Neural progenitor cell (in vitro differentiated cells): ENCODE measurements around the gene CHMP2A. TPM values are rescaled to one million over a fixed set of nuclear protein-coding genes. Genes with fewer than 3 reads are reported as not detected.

Source experiments
- DNase-seq: peaks from one replicate; pipeline ENCODE4 v3.0.0-alpha.2; 2016; ENCODE audit warnings: low spot score
- H2AFZ ChIP-seq: fragments of 200-600 bp; sonication (generic); replicated peaks from 2 replicates; pipeline ENCODE4 v1.6.1; 2016; ENCODE audit warnings: antibody characterized with exemption
- H3F3A ChIP-seq: fragments of 200-600 bp; sonication (generic); 2 replicates; pipeline ENCODE4 v1.6.1; 2016; ENCODE audit warnings: antibody characterized with exemption, low read depth
- H3K27ac ChIP-seq: fragments of 200-600 bp; sonication (generic); 2 replicates; pipeline ENCODE4 v1.5.1; 2016; ENCODE audit warnings: mild to moderate bottlenecking
- H3K27me3 ChIP-seq: fragments of 200-600 bp; sonication (generic); 2 replicates; pipeline ENCODE4 v1.6.1; 2016; ENCODE audit warnings: mild to moderate bottlenecking, moderate library complexity
- H3K36me3 ChIP-seq: fragments of 200-600 bp; sonication (generic); 2 replicates; pipeline ENCODE4 v1.5.1; 2016
- H3K4me1 ChIP-seq: fragments of 200-600 bp; sonication (generic); 2 replicates; pipeline ENCODE4 v1.6.1; 2016; ENCODE audit warnings: mixed run types
- H3K4me2 ChIP-seq: fragments of 200-600 bp; sonication (generic); 2 replicates; pipeline ENCODE4 v1.6.1; 2016
- H3K4me3 ChIP-seq: fragments of 200-600 bp; sonication (generic); 2 replicates; pipeline ENCODE4 v1.5.1; 2016
- H3K79me2 ChIP-seq: fragments of 200-600 bp; sonication (generic); 2 replicates; pipeline ENCODE4 v1.6.1; 2016; ENCODE audit warnings: low read depth
- H3K9ac ChIP-seq: fragments of 200-600 bp; sonication (generic); 2 replicates; pipeline ENCODE4 v1.6.1; 2016
- H3K9me3 ChIP-seq: fragments of 200-600 bp; sonication (generic); 2 replicates; pipeline ENCODE4 v1.5.1; 2016; ENCODE audit warnings: low read depth
- H4K20me1 ChIP-seq: fragments of 200-600 bp; sonication (generic); 2 replicates; pipeline ENCODE4 v1.6.1; 2016; ENCODE audit warnings: low read depth
- H3K27ac Mint-ChIP-seq: 3 replicates; pipeline ENCODE4 v1.8.0; 2021; ENCODE audit warnings: mixed read lengths
- H3K27me3 Mint-ChIP-seq: 2 replicates; pipeline ENCODE4 v1.8.0; 2022; ENCODE audit warnings: low read depth, mild to moderate bottlenecking, inconsistent platforms, moderate library complexity, mixed read lengths; ENCODE audit not compliant: insufficient read depth
- H3K36me3 Mint-ChIP-seq: 3 replicates; pipeline ENCODE4 v1.8.0; 2021; ENCODE audit warnings: mixed read lengths
- H3K4me1 Mint-ChIP-seq: 3 replicates; pipeline ENCODE4 v1.8.0; 2021; ENCODE audit warnings: mixed read lengths
- H3K4me3 Mint-ChIP-seq: 3 replicates; pipeline ENCODE4 v1.8.0; 2021; ENCODE audit warnings: mild to moderate bottlenecking, moderate library complexity, mixed read lengths
- H3K9me3 Mint-ChIP-seq: 3 replicates; pipeline ENCODE4 v1.8.0; 2020; ENCODE audit warnings: mixed read lengths
- EZH2 ChIP-seq: fragments of 200-600 bp; sonication (generic); IDR thresholded peaks from 2 replicates; pipeline ENCODE4 v1.6.1; 2017; ENCODE audit warnings: antibody characterized with exemption, mild to moderate bottlenecking, moderate library complexity
- EZH2phosphoT487 ChIP-seq: fragments of 200-600 bp; sonication (generic); IDR thresholded peaks from 2 replicates; pipeline ENCODE4 v1.6.1; 2017; ENCODE audit warnings: antibody characterized with exemption
- total RNA-seq: library from RNA; depleted of rRNA; stranded (reverse); fragments of >200 nt; gene quantifications from 2 replicates; pipeline ENCODE4 v1.2.3, GENCODE V29; 2015; ENCODE audit warnings: low replicate concordance
- TF ChIP-seq, protein P1 (sequence below): fragments of 200-600 bp; sonication (generic); IDR thresholded peaks from 2 replicates; pipeline ENCODE4 v1.5.1; 2017; ENCODE audit warnings: antibody characterized with exemption, mild to moderate bottlenecking

The CHMP2A gene
- total RNA-seq, 1 donor from 2014 or later = 148 TPM

DNA sequence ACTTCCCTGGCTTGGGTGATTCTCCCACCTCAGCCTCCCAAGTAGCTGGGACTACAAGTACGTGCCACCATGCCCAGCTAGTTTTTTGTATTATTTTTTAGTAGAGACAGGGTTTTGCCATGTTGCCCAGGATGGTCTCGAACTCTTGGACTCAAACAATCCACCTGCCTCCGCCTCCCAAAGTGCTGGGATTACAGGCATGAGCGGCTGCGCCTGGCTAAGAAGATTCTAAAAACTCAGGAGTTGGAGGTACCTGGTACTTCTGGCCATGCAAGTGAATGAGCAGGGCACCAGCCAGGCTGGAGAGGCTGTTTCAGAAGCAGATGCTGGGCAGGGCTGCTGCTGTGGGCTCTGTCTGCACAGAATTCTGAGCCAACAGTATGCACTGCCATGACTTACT, 12.1 kb upstream of the CHMP2A start:
- H3K4me1 ChIP-seq = peaks cover under 1% of the 10 kb centered on the region
- no peak overlapping the region for H3K27ac ChIP-seq
- peaks cover 13% of the 10 kb centered on the region for H3F3A ChIP-seq
- Mint-ChIP-seq H3K36me3 (peaks cover 13% of the 10 kb centered on the region), H3K27ac (no peak overlapping the region), H3K4me3 (no peak overlapping the region), H3K9me3 (no peaks in the 10 kb centered on the region), H3K4me1 (peaks cover 3% of the 10 kb centered on the region), H3K27me3 (peaks cover 9% of the 10 kb centered on the region)
- no peaks in the 10 kb centered on the region for H3K36me3 ChIP-seq
- no peaks in the 10 kb centered on the region for H4K20me1 ChIP-seq
- peak overlapping the region; percentile 27 for H3K9ac ChIP-seq
- H2AFZ ChIP-seq = no peak overlapping the region
- no peaks in the 10 kb centered on the region for H3K79me2 ChIP-seq
- H3K27me3 ChIP-seq = peaks cover 19% of the 10 kb centered on the region
- no peak overlapping the region for H3K4me2 ChIP-seq
- TF ChIP-seq, protein P1, sequence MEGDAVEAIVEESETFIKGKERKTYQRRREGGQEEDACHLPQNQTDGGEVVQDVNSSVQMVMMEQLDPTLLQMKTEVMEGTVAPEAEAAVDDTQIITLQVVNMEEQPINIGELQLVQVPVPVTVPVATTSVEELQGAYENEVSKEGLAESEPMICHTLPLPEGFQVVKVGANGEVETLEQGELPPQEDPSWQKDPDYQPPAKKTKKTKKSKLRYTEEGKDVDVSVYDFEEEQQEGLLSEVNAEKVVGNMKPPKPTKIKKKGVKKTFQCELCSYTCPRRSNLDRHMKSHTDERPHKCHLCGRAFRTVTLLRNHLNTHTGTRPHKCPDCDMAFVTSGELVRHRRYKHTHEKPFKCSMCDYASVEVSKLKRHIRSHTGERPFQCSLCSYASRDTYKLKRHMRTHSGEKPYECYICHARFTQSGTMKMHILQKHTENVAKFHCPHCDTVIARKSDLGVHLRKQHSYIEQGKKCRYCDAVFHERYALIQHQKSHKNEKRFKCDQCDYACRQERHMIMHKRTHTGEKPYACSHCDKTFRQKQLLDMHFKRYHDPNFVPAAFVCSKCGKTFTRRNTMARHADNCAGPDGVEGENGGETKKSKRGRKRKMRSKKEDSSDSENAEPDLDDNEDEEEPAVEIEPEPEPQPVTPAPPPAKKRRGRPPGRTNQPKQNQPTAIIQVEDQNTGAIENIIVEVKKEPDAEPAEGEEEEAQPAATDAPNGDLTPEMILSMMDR = no peak
- TF ChIP-seq EZH2 (no peak), EZH2phosphoT487 (no peak)
- H3K9me3 ChIP-seq = no peaks in the 10 kb centered on the region
- DNase-seq = no peak
- no peak overlapping the region for H3K4me3 ChIP-seq

DNA sequence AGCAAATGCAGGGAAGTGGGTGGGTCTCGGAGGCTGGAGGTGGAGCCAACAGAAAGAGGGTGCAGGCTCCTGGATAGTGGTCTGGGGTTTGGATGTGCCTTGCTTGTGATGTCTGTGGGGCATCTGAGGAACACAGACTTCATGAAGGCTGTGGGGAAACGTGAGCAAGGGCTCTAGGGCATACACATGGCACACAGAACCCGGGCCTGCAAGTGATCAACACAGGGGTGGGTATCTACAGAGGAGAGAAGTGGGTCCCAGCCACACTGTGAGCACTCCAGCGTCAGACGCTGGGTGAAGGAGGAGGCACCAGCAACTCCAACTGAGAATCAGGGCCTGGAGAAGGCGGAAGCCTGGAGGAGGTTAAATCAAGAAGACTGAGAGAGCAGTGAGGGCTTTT, 8.9 kb upstream of the CHMP2A start:
- no peak for DNase-seq
- H3K4me1 ChIP-seq = peaks cover 6% of the 10 kb centered on the region
- no peaks in the 10 kb centered on the region for H3K9me3 Mint-ChIP-seq
- peak overlapping the region; percentile 71 for H3K4me3 Mint-ChIP-seq
- peaks cover 22% of the 10 kb centered on the region for H3K27me3 ChIP-seq
- H3K9ac ChIP-seq = no peak overlapping the region
- no peak overlapping the region for H2AFZ ChIP-seq
- TF ChIP-seq EZH2phosphoT487 (no peak), EZH2 (no peak)
- TF ChIP-seq, protein P1 = no peak
- H3K4me1 Mint-ChIP-seq = peaks cover 11% of the 10 kb centered on the region
- H3K4me2 ChIP-seq = no peak overlapping the region
- no peaks in the 10 kb centered on the region for H3K9me3 ChIP-seq
- H3K36me3 Mint-ChIP-seq = peaks cover 11% of the 10 kb centered on the region
- no peaks in the 10 kb centered on the region for H3K36me3 ChIP-seq
- H3K4me3 ChIP-seq = no peak overlapping the region
- H3K27ac Mint-ChIP-seq = peak overlapping the region; percentile 92
- H3F3A ChIP-seq = peaks cover 32% of the 10 kb centered on the region
- H3K79me2 ChIP-seq = peaks cover 15% of the 10 kb centered on the region
- peaks cover 13% of the 10 kb centered on the region for H3K27me3 Mint-ChIP-seq
- no peaks in the 10 kb centered on the region for H4K20me1 ChIP-seq
- no peak overlapping the region for H3K27ac ChIP-seq

DNA sequence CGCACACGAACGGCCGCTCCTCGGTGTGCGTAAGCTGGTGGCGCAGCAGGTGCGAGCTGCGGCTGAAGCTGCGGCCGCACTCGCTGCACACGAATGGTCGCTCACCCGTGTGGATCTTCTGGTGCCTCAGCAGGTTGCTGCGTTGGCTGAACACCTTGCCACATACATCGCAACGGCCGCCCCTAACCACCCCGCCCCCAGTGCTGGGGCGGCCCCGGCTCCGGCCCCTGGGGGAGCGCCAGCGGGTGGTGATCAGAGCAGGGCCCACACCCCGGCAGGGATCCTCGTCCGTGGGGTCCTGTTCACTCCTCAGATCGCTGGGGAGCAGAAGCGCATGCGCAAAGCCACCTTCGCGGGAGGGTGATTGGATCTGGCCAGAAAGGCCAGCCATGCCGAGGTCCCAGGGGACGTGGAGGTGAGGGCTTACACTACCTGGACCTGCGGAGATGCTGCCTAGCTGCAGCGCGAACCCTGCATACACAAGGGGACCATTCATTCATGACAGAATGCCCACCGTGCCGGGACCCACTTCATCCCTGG, 8.2 kb upstream of the CHMP2A start:
- Histone ChIP-seq H3K4me2 (peak overlapping the region; percentile 63), H3K36me3 (no peaks in the 10 kb centered on the region), H3F3A (peaks cover 30% of the 10 kb centered on the region), H3K79me2 (peaks cover 16% of the 10 kb centered on the region), H4K20me1 (no peaks in the 10 kb centered on the region), H2AFZ (no peak overlapping the region), H3K4me3 (peak overlapping the region; percentile 26), H3K27ac (no peak overlapping the region), H3K9me3 (no peaks in the 10 kb centered on the region), H3K4me1 (peaks cover 6% of the 10 kb centered on the region), H3K9ac (no peak overlapping the region), H3K27me3 (peaks cover 22% of the 10 kb centered on the region)
- no peaks in the 10 kb centered on the region for H3K9me3 Mint-ChIP-seq
- H3K4me1 Mint-ChIP-seq = peaks cover 11% of the 10 kb centered on the region
- peak overlapping the region; percentile 92 for H3K27ac Mint-ChIP-seq
- H3K36me3 Mint-ChIP-seq = peaks cover 7% of the 10 kb centered on the region
- H3K27me3 Mint-ChIP-seq = peaks cover 11% of the 10 kb centered on the region
- DNase-seq = no peak
- no peak overlapping the region for H3K4me3 Mint-ChIP-seq
- TF ChIP-seq EZH2 = no peak
- TF ChIP-seq, protein P1 = no peak
- no peak for TF ChIP-seq EZH2phosphoT487
